ENCODE results near the gene CYP8B1. TPM values are rescaled to one million over a fixed set of nuclear protein-coding genes. Genes with fewer than 3 reads are reported as not detected.

Gene CYP8B1
- total RNA-seq, 1 experiment from 2014 or later: not detected

GRCh38 chr3:42826141-42826540 is 49.5 kb downstream of the CYP8B1 start:
- no peak for DNase-seq (ENCODE audit: low read depth)

GRCh38 chr3:42823351-42823750 is 52.3 kb downstream of the CYP8B1 start:
- no peak for DNase-seq (ENCODE audit: low read depth)

- DNase-seq (ENCODE audit: low read depth): no peak
Observed at GRCh38 chr3:42822828-42823227, 52.9 kb downstream of the CYP8B1 start.

Other genes starting within 250 kb of the CYP8B1 start
- gene ZBTB47, start 222.2 kb downstream of the CYP8B1 start, total RNA-seq (2014; rRNA removed; shearing (Covaris generic)): 8.8 and 13.5 TPM in 2 replicates
- not detected in 2 replicates for gene KLHL40, start 190.3 kb downstream of the CYP8B1 start, total RNA-seq (2014; rRNA removed; shearing (Covaris generic))
- gene HHATL, start 173.1 kb downstream of the CYP8B1 start, total RNA-seq (2014; rRNA removed; shearing (Covaris generic)): not detected in 2 replicates
- 0.20 and 0.48 TPM in 2 replicates for gene CCDC13, start 102.6 kb downstream of the CYP8B1 start, total RNA-seq (2014; rRNA removed; shearing (Covaris generic))
- 245 and 278 TPM in 2 replicates for gene HIGD1A, start 71.4 kb downstream of the CYP8B1 start, total RNA-seq (2014; rRNA removed; shearing (Covaris generic))
- gene ACKR2, start 66.4 kb downstream of the CYP8B1 start, total RNA-seq (2014; rRNA removed; shearing (Covaris generic)): not detected in 2 replicates
- 0.29 and 0.72 TPM in 2 replicates for gene ZNF662, start 30.3 kb upstream of the CYP8B1 start, total RNA-seq (2014; rRNA removed; shearing (Covaris generic))
- not detected in 2 replicates for gene GASK1A, start 103.4 kb upstream of the CYP8B1 start, total RNA-seq (2014; rRNA removed; shearing (Covaris generic))
- gene POMGNT2, start 230.2 kb upstream of the CYP8B1 start, total RNA-seq (2014; rRNA removed; shearing (Covaris generic)): 14.9 and 18.8 TPM in 2 replicates